Neuronal stem cell (in vitro differentiated cells): ENCODE results near the gene METTL2A. TPM values are rescaled to one million over a fixed set of nuclear protein-coding genes. Genes with fewer than 3 reads are reported as not detected.
"Not testable (repeated sequence)": the region's sequence is repeated elsewhere in the genome, so short reads cannot be mapped to it uniquely, and the experiment has no call there.

ENCODE experiments used
- DNase-seq: peaks from one replicate; pipeline ENCODE4 v3.0.0-alpha.2; 2013; ENCODE audit warnings: low spot score
- H2AFZ ChIP-seq: one replicate; pipeline ENCODE4 v1.6.1; 2013; ENCODE audit warnings: mild to moderate bottlenecking, low read length, inconsistent platforms
- H2AK5ac ChIP-seq: 2 replicates; pipeline ENCODE4 v1.6.1; 2013; ENCODE audit warnings: low read depth, mild to moderate bottlenecking, inconsistent platforms, low read length, moderate library complexity, mixed read lengths
- H2BK120ac ChIP-seq: 2 replicates; pipeline ENCODE4 v1.6.1; 2013; ENCODE audit warnings: low read depth, mild to moderate bottlenecking, inconsistent platforms, low read length, moderate library complexity, mixed read lengths
- H2BK12ac ChIP-seq: one replicate; pipeline ENCODE4 v1.6.1; 2013; ENCODE audit warnings: low read length, inconsistent platforms
- H2BK15ac ChIP-seq: 2 replicates; pipeline ENCODE4 v1.6.1; 2013; ENCODE audit warnings: mild to moderate bottlenecking, low read length, inconsistent platforms, mixed read lengths
- H2BK5ac ChIP-seq: one replicate; pipeline ENCODE4 v1.6.1; 2013; ENCODE audit warnings: inconsistent platforms, mild to moderate bottlenecking, low read length, moderate library complexity
- H3K14ac ChIP-seq: one replicate; pipeline ENCODE4 v1.6.1; 2013; ENCODE audit warnings: low read length, inconsistent platforms
- H3K18ac ChIP-seq: 2 replicates; pipeline ENCODE4 v1.6.1; 2013; ENCODE audit warnings: low read length, inconsistent platforms
- H3K23ac ChIP-seq: 2 replicates; pipeline ENCODE4 v1.6.1; 2013; ENCODE audit warnings: low read depth, mild to moderate bottlenecking, mixed read lengths, low read length, inconsistent platforms; ENCODE audit not compliant: poor library complexity
- H3K27ac ChIP-seq: replicated peaks from 3 replicates; pipeline ENCODE4 v1.5.1; 2013; ENCODE audit warnings: low read length, inconsistent platforms
- H3K27me3 ChIP-seq, 3 experiments: 2 replicates each; pipeline ENCODE4 v1.6.1; 2013; ENCODE audit warnings: low read length in 3 of 3, mild to moderate bottlenecking in 2 of 3, inconsistent platforms in 1 of 3, low read depth in 1 of 3, mixed read lengths in 1 of 3, moderate library complexity in 1 of 3; ENCODE audit not compliant: control insufficient read depth in 3 of 3, insufficient read depth in 3 of 3
- H3K36me3 ChIP-seq, 2 donors: replicated peaks in 1 of 2; 2 replicates each; pipeline ENCODE4 v1.6.1; 2013; ENCODE audit warnings: low read length in 2 of 2; ENCODE audit not compliant: control insufficient read depth in 2 of 2, insufficient read depth in 2 of 2
- H3K4ac ChIP-seq: 2 replicates; pipeline ENCODE4 v1.6.1; 2013; ENCODE audit warnings: inconsistent platforms, mild to moderate bottlenecking, low read length, moderate library complexity
- H3K4me1 ChIP-seq, 2 donors: 1 replicate in 1 of 2; 2 replicates in 1 of 2; pipeline ENCODE4 v1.6.1; 2013; ENCODE audit warnings: low read length in 2 of 2, low read depth in 1 of 2; ENCODE audit not compliant: control insufficient read depth in 2 of 2, insufficient read depth in 1 of 2
- H3K4me2 ChIP-seq: one replicate; pipeline ENCODE4 v1.6.1; 2013; ENCODE audit warnings: mild to moderate bottlenecking, low read length, inconsistent platforms; ENCODE audit not compliant: insufficient read depth, poor library complexity, severe bottlenecking
- H3K4me3 ChIP-seq, 2 donors: 2 replicates each; pipeline ENCODE4 v1.5.1; 2013; ENCODE audit warnings: low read length in 2 of 2, mild to moderate bottlenecking in 2 of 2, inconsistent platforms in 1 of 2, moderate library complexity in 1 of 2
- H3K79me1 ChIP-seq: one replicate; pipeline ENCODE4 v1.6.1; 2013; ENCODE audit warnings: low read depth, mild to moderate bottlenecking, inconsistent platforms, low read length, moderate library complexity
- H3K9ac ChIP-seq: one replicate; pipeline ENCODE4 v1.6.1; 2013; ENCODE audit warnings: mild to moderate bottlenecking, low read depth, low read length, inconsistent platforms; ENCODE audit not compliant: poor library complexity
- H3K9me3 ChIP-seq, 2 donors: replicated peaks in 1 of 2; 2 replicates each; pipeline versions ENCODE3 to v1.6.1; 2013; ENCODE audit warnings: low read length in 2 of 2, mild to moderate bottlenecking in 2 of 2, inconsistent platforms in 1 of 2, low read depth in 1 of 2, mixed read lengths in 1 of 2, moderate library complexity in 1 of 2; ENCODE audit not compliant: control insufficient read depth in 2 of 2, insufficient read depth in 1 of 2
- H4K8ac ChIP-seq: one replicate; pipeline ENCODE4 v1.6.1; 2013; ENCODE audit warnings: low read depth, mild to moderate bottlenecking, inconsistent platforms, low read length, moderate library complexity
- H4K91ac ChIP-seq: one replicate; pipeline ENCODE4 v1.6.1; 2013; ENCODE audit warnings: low read length, low read depth, mild to moderate bottlenecking, inconsistent platforms; ENCODE audit not compliant: poor library complexity
- WGBS, 2 donors: extraction: QIAGEN DNeasy Blood & Tissue Kit; methylation state at CpG; one replicate each; pipeline ENCODE4 v1.1.7; 2013; ENCODE audit warnings: missing lambda C conversion rate in 2 of 2, mixed read lengths in 1 of 2; ENCODE audit not compliant: insufficient read length in 2 of 2, insufficient replicate concordance in 1 of 2; ENCODE audit errors: extremely low coverage in 2 of 2; 5-methylcytosine and 5-hydroxymethylcytosine counted together
- polyA plus RNA-seq, 2 experiments: library from polyadenylated mRNA; stranded (reverse); fragments of 200-250 nt; gene quantifications; one replicate each; pipeline ENCODE4 v1.2.3, GENCODE V29; 2013

Gene METTL2A
- polyA plus RNA-seq (2013, experiment 1 of 2): 30.0 TPM
- 30.3 TPM for polyA plus RNA-seq (2013, experiment 2 of 2)

GRCh38 chr17:62423647-62424461 lies at the start of gene METTL2A:
METTL2A (plus strand) TSS chr17:62423897; CDS start chr17:62423903, 6 bp downstream.
- no CpG with 5 or more reads among the region's 58 CpGs for WGBS, 2 donors
- Histone ChIP-seq H3K36me3 (peaks cover 5 to 19% of the 10 kb centered on the region in 2 donors), H3K4me2 (peak within 1 kb of the TSS; percentile 57), H2AFZ (peak within 1 kb of the TSS; percentile 92), H3K23ac (peak within 1 kb of the TSS; percentile 80), H3K18ac (peak within 1 kb of the TSS; percentile 92), H3K27ac (peak within 1 kb of the TSS; percentile 72), H3K4me3 (peak within 1 kb of the TSS; percentile 77 to 88), H3K14ac (peak within 1 kb of the TSS; percentile 38), H3K9ac (peak within 1 kb of the TSS; percentile 84)
- H2BK5ac ChIP-seq, H3K27me3 ChIP-seq, H3K9me3 ChIP-seq, H2BK12ac ChIP-seq, H3K79me1 ChIP-seq, H2BK120ac ChIP-seq, H2AK5ac ChIP-seq, H2BK15ac ChIP-seq, H4K8ac ChIP-seq, H3K4me1 ChIP-seq, H4K91ac ChIP-seq, H3K4ac ChIP-seq: not testable (repeated sequence)
- DNase-seq: peak; percentile 77

GRCh38 chr17:62380253-62380652 lies 43.4 kb upstream of the METTL2A start, which contains the start of gene EFCAB3:
EFCAB3 (plus strand) TSS chr17:62380553; CDS start chr17:62382980, 2,427 bp downstream.
- WGBS, 2 donors: no CpG with 5 or more reads among the region's 3 CpGs
- Histone ChIP-seq H3K18ac (no peak within 1 kb of the TSS), H3K23ac (no peak within 1 kb of the TSS)

GRCh38 chr17:62381561-62381960 lies 42.1 kb upstream of the METTL2A start:
- Histone ChIP-seq H3K27me3 (peaks cover 0 to 13% (median 0%) of the 10 kb centered on the region in 3 experiments), H3K27ac (no peak overlapping the region), H3K4me2 (no peak overlapping the region), H3K4ac (no peak overlapping the region), H3K4me1 (no peaks in the 10 kb centered on the region), H2AK5ac (no peak overlapping the region), H4K91ac (no peak overlapping the region), H3K23ac (no peak overlapping the region), H3K79me1 (no peaks in the 10 kb centered on the region), H3K18ac (peak overlapping the region; percentile 35), H2BK5ac (no peak overlapping the region), H3K36me3 (no peaks in the 10 kb centered on the region), H3K4me3 (no peak overlapping the region), H3K14ac (no peak overlapping the region), H2BK120ac (no peak overlapping the region), H4K8ac (no peak overlapping the region), H2BK15ac (no peak overlapping the region), H3K9ac (no peak overlapping the region), H2AFZ (no peak overlapping the region), H2BK12ac (no peak overlapping the region), H3K9me3 (no peaks in the 10 kb centered on the region)
- no CpG with 5 or more reads among the region's 18 CpGs for WGBS, 2 donors
- no peak for DNase-seq

More at GRCh38 chr17:62380253-62380652, 43.4 kb upstream of the METTL2A start, which contains the start of gene EFCAB3:
- no peak for DNase-seq
- Histone ChIP-seq H3K36me3 (no peaks in the 10 kb centered on the region), H2BK15ac (no peak within 1 kb of the TSS), H3K4me2 (no peak within 1 kb of the TSS), H3K9me3 (no peaks in the 10 kb centered on the region), H3K27me3 (peaks cover 0 to 15% (median 0%) of the 10 kb centered on the region in 3 experiments), H3K79me1 (no peaks in the 10 kb centered on the region), H3K4me3 (no peak within 1 kb of the TSS), H2AK5ac (no peak within 1 kb of the TSS), H3K27ac (no peak within 1 kb of the TSS), H2BK12ac (no peak within 1 kb of the TSS), H3K4me1 (no peaks in the 10 kb centered on the region), H3K9ac (no peak within 1 kb of the TSS), H2BK5ac (no peak within 1 kb of the TSS), H3K14ac (no peak within 1 kb of the TSS), H2BK120ac (no peak within 1 kb of the TSS), H2AFZ (no peak within 1 kb of the TSS), H3K4ac (no peak within 1 kb of the TSS), H4K91ac (no peak within 1 kb of the TSS), H4K8ac (no peak within 1 kb of the TSS)

- Histone ChIP-seq H3K4me3 (no peak overlapping the region), H4K8ac (no peak overlapping the region), H3K4ac (no peak overlapping the region), H3K18ac (no peak overlapping the region), H3K79me1 (no peaks in the 10 kb centered on the region), H3K27me3 (peaks cover 0 to 8% (median 1%) of the 10 kb centered on the region in 3 experiments), H2BK5ac (no peak overlapping the region), H3K36me3 (no peaks in the 10 kb centered on the region), H2AFZ (no peak overlapping the region), H2BK12ac (no peak overlapping the region), H3K14ac (no peak overlapping the region), H2AK5ac (no peak overlapping the region), H3K4me2 (no peak overlapping the region), H3K9me3 (no peaks in the 10 kb centered on the region), H3K4me1 (no peaks in the 10 kb centered on the region), H2BK120ac (no peak overlapping the region), H3K27ac (no peak overlapping the region), H3K9ac (no peak overlapping the region), H2BK15ac (no peak overlapping the region), H3K23ac (no peak overlapping the region), H4K91ac (no peak overlapping the region)
- WGBS, 2 donors: no CpG with 5 or more reads among the region's 1 CpG
- no peak for DNase-seq
Observed at GRCh38 chr17:62388856-62389255, 34.8 kb upstream of the METTL2A start.
